Neural cell (in vitro differentiated cells): Measurements from ENCODE around the gene ITFG1. TPM values are rescaled to one million over a fixed set of nuclear protein-coding genes. Genes with fewer than 3 reads are reported as not detected.

ENCODE experiments used
- polyA plus RNA-seq: library from polyadenylated mRNA; depleted of rRNA; stranded (reverse); fragments of >200 nt; gene quantifications from 2 replicates; pipeline ENCODE4 v1.2.3, GENCODE V29; 2014
- small RNA-seq, 3 experiments: library from RNA; depleted of rRNA; stranded (forward); fragments of <200 nt; gene quantifications; one replicate each; pipeline ENCODE3, GENCODE V24; 2012

Gene ITFG1
- polyA plus RNA-seq, 1 donor from 2014 or later = 155 TPM

Small RNA genes within 50 kb of the gene (small RNA-seq; reads per million reads assigned to genes)
- gene RF00019 (0 to 1.2 (median 0) reads per million in 3 experiments), gene RNA5SP425 (0 reads per million in 3 experiments)

Other genes starting within 250 kb of the ITFG1 start
- gene PHKB, start 268 bp upstream of the ITFG1 start, polyA plus RNA-seq = 96.6 and 99.5 TPM in 2 replicates